AG20443 (cell line): ENCODE measurements around the gene SARDH.

ENCODE experiments used
- DNase-seq: peaks from one replicate; pipeline ENCODE4 v3.0.0; 2012; ENCODE audit warnings: low spot score, mixed read lengths

Gene SARDH

GRCh38 chr9:133669182-133669801, 68.9 kb downstream of the SARDH start:
- DNase-seq = no peak

- DNase-seq = no peak
Observed at GRCh38 chr9:133667759-133668450, 70.2 kb downstream of the SARDH start.

- DNase-seq = no peak
Observed at GRCh38 chr9:133666845-133667244, 71.3 kb downstream of the SARDH start.

GRCh38 chr9:133666387-133666786, 71.8 kb downstream of the SARDH start:
- DNase-seq = no peak

- no peak for DNase-seq
Observed at GRCh38 chr9:133665535-133665934, 72.6 kb downstream of the SARDH start.

GRCh38 chr9:133665096-133665495, 73.1 kb downstream of the SARDH start:
- DNase-seq = no peak

GRCh38 chr9:133664173-133665050, 73.7 kb downstream of the SARDH start:
- no peak for DNase-seq

- no peak for DNase-seq
Observed at GRCh38 chr9:133661846-133662540, 76.2 kb downstream of the SARDH start.

GRCh38 chr9:133659516-133659915, 78.6 kb downstream of the SARDH start:
- DNase-seq = no peak

- peak; percentile 74 for DNase-seq
Observed at GRCh38 chr9:133658442-133659431, 79.4 kb downstream of the SARDH start.

GRCh38 chr9:133657120-133657661, 81.0 kb downstream of the SARDH start:
- DNase-seq = no peak

GRCh38 chr9:133656211-133657119, 81.7 kb downstream of the SARDH start:
- DNase-seq = no peak

GRCh38 chr9:133655701-133656100, 82.5 kb downstream of the SARDH start:
- DNase-seq = no peak

- no peak for DNase-seq
Observed at GRCh38 chr9:133654736-133655657, 83.2 kb downstream of the SARDH start.

GRCh38 chr9:133653638-133654037, 84.5 kb downstream of the SARDH start:
- no peak for DNase-seq

- DNase-seq = no peak
Observed at GRCh38 chr9:133650026-133650425, 88.1 kb downstream of the SARDH start.

- no peak for DNase-seq
Observed at GRCh38 chr9:133649194-133649593, 89.0 kb downstream of the SARDH start.

GRCh38 chr9:133647765-133648469, 90.2 kb downstream of the SARDH start:
- DNase-seq = no peak
